Thymus (tissue), 11 donors: ENCODE results near the gene NFIL3. TPM values are rescaled to one million over a fixed set of nuclear protein-coding genes. Genes with fewer than 3 reads are reported as not detected.

Experiments
- DNase-seq, 9 donors: peaks; one replicate each; pipeline ENCODE4 v3.0.0-alpha.2; 2013; ENCODE audit warnings: low spot score in 9 of 9, low read depth in 6 of 9, missing footprints in 1 of 9
- H3K27ac ChIP-seq, 2 donors: one replicate each; pipeline ENCODE4 v1.5.1; 2013; ENCODE audit warnings: control low read depth in 1 of 2, low read depth in 1 of 2, low read length in 1 of 2, mild to moderate bottlenecking in 1 of 2, moderate library complexity in 1 of 2
- H3K27me3 ChIP-seq, 2 donors: one replicate each; pipeline ENCODE4 v1.5.1; 2013; ENCODE audit warnings: low read length in 1 of 2; ENCODE audit not compliant: control insufficient read depth in 2 of 2, insufficient read depth in 1 of 2
- H3K36me3 ChIP-seq, 2 donors: one replicate each; pipeline ENCODE4 v1.5.1; 2013; ENCODE audit warnings: low read length in 1 of 2, mild to moderate bottlenecking in 1 of 2, moderate library complexity in 1 of 2; ENCODE audit not compliant: control insufficient read depth in 2 of 2, insufficient read depth in 2 of 2
- H3K4me1 ChIP-seq, 2 donors: one replicate each; pipeline ENCODE4 v1.5.1; 2013; ENCODE audit warnings: low read length in 2 of 2; ENCODE audit not compliant: control insufficient read depth in 2 of 2, insufficient read depth in 2 of 2
- H3K4me3 ChIP-seq, 2 donors: one replicate each; pipeline ENCODE4 v1.5.1; 2013; ENCODE audit warnings: low read length in 2 of 2, control low read depth in 1 of 2, mild to moderate bottlenecking in 1 of 2
- H3K9me3 ChIP-seq, 2 donors: one replicate each; pipeline ENCODE4 v1.5.1; 2013; ENCODE audit warnings: low read length in 1 of 2, mild to moderate bottlenecking in 1 of 2; ENCODE audit not compliant: control insufficient read depth in 2 of 2, insufficient read depth in 1 of 2
- WGBS: extraction: QIAGEN DNeasy Blood & Tissue Kit; methylation state at CpG from one replicate; pipeline ENCODE4 v1.1.7; 2013; 5-methylcytosine and 5-hydroxymethylcytosine counted together
- polyA plus RNA-seq: library from polyadenylated mRNA; stranded (reverse); fragments of 200-250 nt; gene quantifications from one replicate; pipeline ENCODE4 v1.2.3, GENCODE V29; 2013
- total RNA-seq: library from RNA; stranded (reverse); fragments of 120-200 nt; gene quantifications from one replicate; pipeline ENCODE4 v1.2.4, GENCODE V29; 2013
- donor health status: healthy.

NFIL3 gene
- total and polyA plus RNA-seq, 2 donors, result 5.1 to 54.6 TPM

GRCh38 chr9:91443321-91443993 is 19.8 kb upstream of the NFIL3 start:
- H3K27ac ChIP-seq, result no peak overlapping the region
- 96% methylated on average over 8 of the region's 8 CpGs for WGBS
- DNase-seq, result no peak
- no peak overlapping the region for H3K4me3 ChIP-seq
- H3K27me3 ChIP-seq, result peaks cover 0 to 3% of the 10 kb centered on the region in 2 donors
- H3K36me3 ChIP-seq, result no peaks in the 10 kb centered on the region
- peaks cover 1 to 11% of the 10 kb centered on the region in 2 donors for H3K9me3 ChIP-seq
- no peaks in the 10 kb centered on the region for H3K4me1 ChIP-seq

- Histone ChIP-seq H3K9me3 (no peaks in the 10 kb centered on the region), H3K27me3 (no peaks in the 10 kb centered on the region), H3K4me1 (no peaks in the 10 kb centered on the region), H3K36me3 (no peaks in the 10 kb centered on the region), H3K4me3 (no peak overlapping the region), H3K27ac (no peak overlapping the region)
- 97% methylated on average over 13 of the region's 13 CpGs for WGBS
- DNase-seq, result no peak
Observed at GRCh38 chr9:91436841-91437240, 13.2 kb upstream of the NFIL3 start.

GRCh38 chr9:91433180-91433579 is 9.5 kb upstream of the NFIL3 start:
- peak in 1 of 9 donors; percentile 17 for DNase-seq
- Histone ChIP-seq H3K27ac (no peak overlapping the region), H3K4me1 (no peaks in the 10 kb centered on the region), H3K27me3 (peaks cover 3 to 8% of the 10 kb centered on the region in 2 donors), H3K9me3 (no peaks in the 10 kb centered on the region), H3K4me3 (no peak overlapping the region), H3K36me3 (no peaks in the 10 kb centered on the region)
- 60% methylated on average over 2 of the region's 2 CpGs for WGBS

- no peak for DNase-seq
- WGBS, result 91% methylated on average over 5 of the region's 5 CpGs
- H3K4me3 ChIP-seq, result no peak overlapping the region
- H3K27me3 ChIP-seq, result peaks cover 13 to 15% of the 10 kb centered on the region in 2 donors
- no peaks in the 10 kb centered on the region for H3K4me1 ChIP-seq
- no peak overlapping the region for H3K27ac ChIP-seq
- no peaks in the 10 kb centered on the region for H3K9me3 ChIP-seq
- H3K36me3 ChIP-seq, result no peaks in the 10 kb centered on the region
Observed at GRCh38 chr9:91431485-91431884, 7.9 kb upstream of the NFIL3 start.

- Histone ChIP-seq H3K4me3 (no peak overlapping the region), H3K36me3 (no peaks in the 10 kb centered on the region), H3K4me1 (peaks cover 0 to 6% of the 10 kb centered on the region in 2 donors), H3K9me3 (no peaks in the 10 kb centered on the region), H3K27me3 (peaks cover 33 to 35% of the 10 kb centered on the region in 2 donors), H3K27ac (peak overlapping the region in 1 of 2 donors; percentile 15)
- WGBS, result 94% methylated on average over 8 of the region's 8 CpGs
- DNase-seq, result no peak
Observed at GRCh38 chr9:91429501-91429900, 5.9 kb upstream of the NFIL3 start.

- H3K4me3 ChIP-seq, result no peak overlapping the region
- no peaks in the 10 kb centered on the region for H3K36me3 ChIP-seq
- no peak overlapping the region for H3K27ac ChIP-seq
- peaks cover 38 to 40% of the 10 kb centered on the region in 2 donors for H3K27me3 ChIP-seq
- H3K9me3 ChIP-seq, result no peaks in the 10 kb centered on the region
- peaks cover 0 to 10% of the 10 kb centered on the region in 2 donors for H3K4me1 ChIP-seq
- no peak for DNase-seq
- WGBS, result 85% methylated on average over 5 of the region's 5 CpGs
Observed at GRCh38 chr9:91428927-91429351, 5.3 kb upstream of the NFIL3 start.

- peaks cover 39 to 41% of the 10 kb centered on the region in 2 donors for H3K27me3 ChIP-seq
- no peak overlapping the region for H3K4me3 ChIP-seq
- no peak for DNase-seq
- 86% methylated on average over 2 of the region's 2 CpGs for WGBS
- H3K4me1 ChIP-seq, result peaks cover 0 to 10% of the 10 kb centered on the region in 2 donors
- H3K9me3 ChIP-seq, result no peaks in the 10 kb centered on the region
- H3K27ac ChIP-seq, result no peak overlapping the region
- no peaks in the 10 kb centered on the region for H3K36me3 ChIP-seq
Observed at GRCh38 chr9:91428436-91428835, 4.8 kb upstream of the NFIL3 start.

- no peak for DNase-seq
- H3K27ac ChIP-seq, result no peak overlapping the region
- no peaks in the 10 kb centered on the region for H3K9me3 ChIP-seq
- WGBS, result 90% methylated on average over 2 of the region's 2 CpGs
- H3K4me1 ChIP-seq, result peaks cover 2 to 14% of the 10 kb centered on the region in 2 donors
- no peak overlapping the region for H3K4me3 ChIP-seq
- H3K27me3 ChIP-seq, result peaks cover 41 to 46% of the 10 kb centered on the region in 2 donors
- H3K36me3 ChIP-seq, result no peaks in the 10 kb centered on the region
Observed at GRCh38 chr9:91427873-91428272, 4.2 kb upstream of the NFIL3 start.

- 31% methylated on average over 3 of the region's 3 CpGs for WGBS
- peak in 5 of 9 donors; percentile 9 to 66 (median 25) for DNase-seq
- H3K4me3 ChIP-seq, result no peak overlapping the region
- H3K9me3 ChIP-seq, result no peaks in the 10 kb centered on the region
- H3K36me3 ChIP-seq, result no peaks in the 10 kb centered on the region
- H3K4me1 ChIP-seq, result peaks cover 13 to 23% of the 10 kb centered on the region in 2 donors
- peaks cover 57 to 63% of the 10 kb centered on the region in 2 donors for H3K27me3 ChIP-seq
- H3K27ac ChIP-seq, result no peak overlapping the region
Observed at GRCh38 chr9:91426123-91426745, 2.6 kb upstream of the NFIL3 start.
